ENCODE results near the gene THOC7. TPM values are rescaled to one million over a fixed set of nuclear protein-coding genes. Genes with fewer than 3 reads are reported as not detected.

The THOC7 gene
- total RNA-seq, 2 donors from 2014 or later: 15.6 to 89.2 TPM

DNA sequence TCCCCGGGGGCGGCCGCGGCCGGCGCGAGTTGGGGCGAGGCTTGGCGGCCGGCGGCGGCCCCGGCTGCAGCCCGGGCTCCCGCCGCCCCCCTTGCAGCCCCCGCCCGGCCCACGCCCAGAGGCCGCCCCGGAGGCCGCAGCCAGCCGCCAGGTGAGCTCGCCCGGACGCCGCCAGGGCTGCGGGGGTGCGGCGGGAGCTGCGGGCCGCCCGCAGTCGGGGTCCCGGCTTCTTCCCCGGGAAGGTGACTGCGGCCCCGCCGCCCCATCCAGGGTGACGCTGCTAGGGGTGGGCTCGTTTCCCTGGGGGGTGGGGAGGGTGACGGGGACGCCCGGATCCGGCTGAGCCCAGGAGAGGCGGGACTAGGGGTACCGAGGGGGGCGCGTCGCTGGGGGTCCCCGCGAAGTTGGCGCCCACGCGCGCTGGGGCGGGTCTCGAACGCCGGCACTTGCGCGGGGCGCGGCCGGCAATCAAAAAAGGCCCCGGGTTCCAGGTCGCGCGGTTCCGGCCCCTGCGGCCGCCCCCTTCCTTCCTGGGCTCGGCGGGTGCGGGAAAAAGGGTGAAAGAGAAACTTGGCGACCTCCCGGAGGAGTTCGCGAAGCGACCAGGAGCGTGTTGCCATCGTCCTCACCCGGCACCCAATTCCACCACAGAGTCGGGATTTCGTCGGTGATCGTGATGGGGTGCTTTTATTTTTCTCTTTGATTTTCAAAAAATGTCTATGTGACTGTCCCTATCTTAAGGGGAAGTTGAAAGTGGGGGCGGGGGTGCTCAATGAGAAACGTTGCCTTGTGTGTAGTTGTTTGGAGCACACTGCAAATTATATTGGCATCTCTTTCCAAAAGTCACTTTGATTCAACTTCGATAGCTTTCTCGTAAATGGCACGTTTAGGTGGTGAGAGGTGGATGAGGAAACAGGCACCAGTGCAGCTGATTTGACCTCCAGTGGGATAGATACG, 681 bp upstream of the THOC7 start:
- Mint-ChIP-seq H3K36me3 (peaks cover 19 to 42% of the 10 kb centered on the region in 2 donors), H3K9me3 (no peaks in the 10 kb centered on the region), H3K27ac (peak overlapping the region; percentile 89 to 95)
- ATAC-seq (peak; percentile 51 to 54), DNase-seq (ENCODE audit: low spot score in 2 of 2) (peak; percentile 33 to 56)

DNA sequence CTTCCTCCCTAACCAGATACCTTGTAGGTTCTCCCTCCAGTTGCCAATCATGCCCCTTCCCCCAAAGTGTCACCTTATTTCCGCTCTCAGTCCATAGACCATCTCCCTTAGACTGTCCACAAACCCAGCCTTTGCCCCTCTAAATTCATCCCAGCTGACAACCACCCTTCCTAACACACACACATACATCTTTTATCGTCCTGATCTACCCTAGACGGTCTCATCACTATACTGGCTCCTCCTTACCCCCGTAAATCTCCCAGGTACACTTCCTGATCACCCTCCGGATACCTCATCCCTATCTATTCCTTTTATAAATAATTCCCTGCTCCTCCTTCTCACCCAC, 828 bp downstream of the THOC7 start:
- Mint-ChIP-seq H3K36me3 (peaks cover 19 to 42% of the 10 kb centered on the region in 2 donors), H3K9me3 (no peaks in the 10 kb centered on the region), H3K27ac (peak overlapping the region; percentile 95 to 97)
- DNase-seq (ENCODE audit: low spot score in 2 of 2) (no peak), ATAC-seq (peak in 1 of 2 donors; percentile 12)

DNA sequence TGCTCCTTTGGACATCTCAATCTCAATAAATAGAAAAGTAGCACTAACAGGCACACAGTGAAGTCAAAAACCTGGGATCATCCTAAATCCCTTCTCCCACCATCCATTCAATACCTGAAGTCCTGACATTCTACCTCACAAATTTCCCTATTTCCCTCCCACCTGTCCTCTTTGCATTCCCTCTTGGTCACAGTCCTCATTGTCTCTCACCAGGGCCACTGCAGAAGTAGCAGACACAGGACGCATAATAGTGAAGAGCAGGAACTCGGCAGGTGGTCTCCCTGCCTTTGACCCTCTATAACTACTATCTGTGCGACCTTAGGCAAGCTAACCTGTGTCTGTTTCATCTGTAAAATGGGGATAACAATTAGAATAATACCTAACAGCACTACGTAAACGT, 2.3 kb downstream of the THOC7 start:
- Mint-ChIP-seq H3K27ac (no peak overlapping the region), H3K9me3 (no peaks in the 10 kb centered on the region), H3K36me3 (peaks cover 19 to 32% of the 10 kb centered on the region in 2 donors)
- DNase-seq (ENCODE audit: low spot score in 2 of 2) (no peak), ATAC-seq (no peak)

DNA sequence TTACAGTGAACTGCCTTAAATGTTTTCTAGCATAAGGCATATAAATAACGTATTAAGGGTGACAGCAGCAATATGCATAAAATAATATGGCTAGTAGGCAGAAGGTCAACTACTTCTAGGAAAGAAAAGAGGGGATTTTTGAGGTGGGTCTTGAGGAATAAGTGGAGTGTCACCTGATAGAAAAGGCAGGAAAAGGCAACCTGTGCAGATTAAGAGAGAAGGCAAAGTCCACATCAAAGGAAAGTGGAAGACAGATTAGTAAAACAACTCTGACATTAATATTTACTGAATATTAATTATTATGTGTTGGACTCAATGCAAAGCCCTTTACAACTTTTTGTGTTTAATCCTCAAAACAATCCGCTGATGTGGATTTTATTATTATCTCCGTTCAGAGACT, 2.8 kb downstream of the THOC7 start:
- no peak for DNase-seq (ENCODE audit: low spot score in 2 of 2)
- H3K27ac Mint-ChIP-seq: peak overlapping the region in 1 of 2 donors; percentile 53
- no peaks in the 10 kb centered on the region for H3K9me3 Mint-ChIP-seq
- no peak for ATAC-seq
- H3K36me3 Mint-ChIP-seq: peaks cover 19 to 28% of the 10 kb centered on the region in 2 donors

DNA sequence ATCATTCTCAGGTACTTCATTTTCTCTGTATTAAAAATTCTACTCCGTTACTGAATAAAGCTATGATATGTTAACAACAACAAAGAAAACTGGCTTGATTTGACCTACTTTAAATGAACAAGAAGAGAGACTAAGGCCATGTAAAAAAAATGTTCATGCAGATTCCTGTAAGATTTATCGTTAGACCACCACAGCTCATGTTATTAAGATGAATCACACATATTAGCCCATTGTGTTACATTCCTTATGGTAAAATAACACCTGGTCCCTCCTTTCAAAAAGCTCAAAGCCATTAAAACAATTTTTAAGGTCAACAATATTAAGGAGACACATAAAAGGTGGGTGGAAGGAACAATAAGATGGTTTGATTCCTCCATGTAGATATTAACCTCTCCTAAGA, 6.3 kb downstream of the THOC7 start:
- H3K36me3 Mint-ChIP-seq: peaks cover 0 to 6% of the 10 kb centered on the region in 2 donors
- DNase-seq (ENCODE audit: low spot score in 2 of 2): no peak
- H3K9me3 Mint-ChIP-seq: no peaks in the 10 kb centered on the region

DNA sequence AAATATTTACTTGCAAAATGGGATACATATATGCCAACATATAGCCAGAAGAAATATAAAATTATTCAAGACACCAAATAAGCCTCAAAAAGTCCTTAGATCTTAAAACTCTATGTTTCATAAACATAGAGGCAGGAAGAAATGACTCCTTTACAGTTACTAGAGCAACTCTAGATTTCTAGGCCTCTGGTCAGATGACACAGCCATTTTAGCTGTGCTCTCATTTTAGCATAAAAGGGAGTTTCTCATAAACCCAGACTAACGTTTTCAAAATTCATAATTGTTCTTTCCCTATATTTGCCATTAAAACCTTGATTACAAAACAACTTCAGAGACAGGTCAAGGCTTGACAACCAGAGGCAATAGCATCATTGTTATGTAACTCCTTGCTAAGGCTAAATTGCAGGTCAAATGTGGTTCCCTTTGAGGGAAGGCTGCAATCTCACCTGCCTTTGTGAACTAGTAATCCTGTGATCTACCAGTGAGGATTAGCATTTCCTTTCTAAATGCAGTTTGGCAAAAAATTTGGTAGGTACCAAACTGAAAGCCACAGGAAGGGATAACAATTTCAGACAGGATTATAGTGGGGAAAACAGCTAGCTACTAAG, 8.2 kb downstream of the THOC7 start:
- Mint-ChIP-seq H3K9me3 (no peaks in the 10 kb centered on the region), H3K36me3 (peaks cover 0 to 10% of the 10 kb centered on the region in 2 donors), H3K27ac (no peak overlapping the region)
- ATAC-seq (no peak), DNase-seq (ENCODE audit: low spot score in 2 of 2) (no peak)

More for the DNA sequence above, 6.3 kb downstream of the THOC7 start:
- no peak for ATAC-seq
- H3K27ac Mint-ChIP-seq: no peak overlapping the region

DNA sequence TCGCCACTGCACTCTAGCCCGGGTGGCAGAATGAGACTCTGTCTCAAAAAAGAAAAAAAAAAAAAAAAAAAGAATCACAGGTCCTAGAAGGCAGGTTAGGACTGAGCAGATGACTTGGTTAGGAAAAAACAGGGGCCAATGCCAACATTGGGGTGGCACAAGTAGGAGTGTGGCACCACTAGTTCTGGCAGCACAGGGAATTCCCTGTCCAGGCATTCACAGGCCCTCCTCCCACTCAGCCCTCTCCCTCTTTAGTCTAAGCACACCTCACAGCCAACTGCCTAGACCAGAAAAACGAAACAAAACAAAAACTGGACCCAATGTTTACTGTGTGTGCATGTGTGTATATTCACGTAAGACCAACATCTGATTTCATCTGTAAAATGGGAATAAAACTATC, 10.5 kb downstream of the THOC7 start:
- no peak for DNase-seq (ENCODE audit: low spot score in 2 of 2)

DNA sequence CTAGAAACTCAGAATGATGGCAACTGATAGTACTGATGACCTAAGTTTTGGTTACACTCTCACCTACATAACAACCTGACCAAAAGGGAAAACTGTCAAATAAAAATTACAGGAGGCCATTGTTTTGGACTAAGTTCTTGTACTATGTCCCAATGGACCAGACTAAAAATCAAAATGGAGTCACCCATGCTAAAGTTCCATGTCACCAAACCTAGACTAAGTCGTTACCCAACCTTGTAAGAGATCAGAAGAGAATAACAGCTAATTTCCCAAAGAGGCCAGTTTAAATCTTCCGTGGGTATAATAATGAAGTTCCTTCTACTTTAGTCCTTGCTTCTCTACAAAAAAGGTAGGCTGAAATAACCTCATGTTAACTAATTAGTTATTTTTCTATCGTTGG, 12.3 kb downstream of the THOC7 start:
- DNase-seq (ENCODE audit: low spot score in 2 of 2) (no peak), ATAC-seq (no peak)
- H3K27ac Mint-ChIP-seq: no peak overlapping the region
- H3K36me3 Mint-ChIP-seq: peaks cover 0 to 6% of the 10 kb centered on the region in 2 donors
- no peaks in the 10 kb centered on the region for H3K9me3 Mint-ChIP-seq

More for the DNA sequence above, 10.5 kb downstream of the THOC7 start:
- Mint-ChIP-seq H3K36me3 (peaks cover 0 to 6% of the 10 kb centered on the region in 2 donors), H3K9me3 (no peaks in the 10 kb centered on the region), H3K27ac (no peak overlapping the region)
- ATAC-seq: no peak

DNA sequence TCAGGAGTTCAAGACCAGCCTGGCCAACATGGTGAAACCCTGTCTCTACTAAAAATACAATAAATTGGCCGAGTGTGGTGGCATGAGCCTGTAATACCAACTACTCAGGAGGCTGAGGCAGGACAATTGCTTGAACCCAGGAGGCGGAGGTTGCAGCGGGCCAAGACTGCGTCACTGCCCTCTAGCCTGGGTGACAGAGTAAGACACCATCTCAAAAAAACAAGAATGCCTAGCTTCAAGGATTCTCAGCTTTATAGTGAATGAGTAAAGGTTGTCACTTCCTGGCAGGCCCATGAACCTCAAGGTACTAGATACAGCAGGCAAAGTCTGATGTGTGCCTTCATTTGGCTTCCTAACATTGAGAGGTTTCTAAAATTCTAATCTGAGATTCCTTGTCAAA, 14.4 kb downstream of the THOC7 start:
- H3K36me3 Mint-ChIP-seq: peaks cover 4 to 6% of the 10 kb centered on the region in 2 donors
- no peak overlapping the region for H3K27ac Mint-ChIP-seq
- ATAC-seq (no peak), DNase-seq (ENCODE audit: low spot score in 2 of 2) (no peak)
- H3K9me3 Mint-ChIP-seq: no peaks in the 10 kb centered on the region

DNA sequence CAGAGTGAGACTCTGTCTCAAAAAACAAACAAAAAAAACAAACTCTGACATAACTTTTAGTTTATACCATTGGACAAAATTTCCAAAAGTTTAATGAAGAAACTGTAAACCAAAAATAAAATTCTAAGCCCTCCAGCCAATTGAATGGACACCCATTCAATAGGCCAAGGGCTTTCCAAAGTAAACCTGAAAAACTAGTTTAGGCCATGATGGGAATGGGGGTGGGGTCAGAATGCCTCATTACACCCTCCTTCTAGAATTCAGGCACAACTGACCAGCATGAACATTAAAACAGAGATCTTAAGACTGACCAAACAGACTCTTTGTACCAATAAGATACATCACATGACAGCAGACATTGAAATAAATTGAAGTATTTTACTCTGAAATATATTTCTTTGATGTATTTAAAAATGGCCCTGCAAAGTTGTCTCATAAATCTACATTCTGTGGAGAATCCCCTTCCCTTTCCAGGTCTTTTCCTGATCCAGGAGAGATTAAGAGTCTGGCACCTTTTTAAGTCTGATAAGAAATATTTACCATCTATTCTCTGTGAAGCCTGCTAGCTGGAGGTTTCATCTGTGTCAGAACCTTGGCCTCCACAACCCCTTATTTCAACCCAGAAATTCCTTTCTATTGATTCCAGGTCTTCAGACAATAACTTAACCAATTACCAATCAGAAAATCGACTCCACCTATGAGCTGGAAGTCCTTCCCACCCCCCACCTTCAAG, 15.7 kb downstream of the THOC7 start:
- ATAC-seq: no peak
- H3K36me3 Mint-ChIP-seq: peaks cover 4 to 6% of the 10 kb centered on the region in 2 donors

DNA sequence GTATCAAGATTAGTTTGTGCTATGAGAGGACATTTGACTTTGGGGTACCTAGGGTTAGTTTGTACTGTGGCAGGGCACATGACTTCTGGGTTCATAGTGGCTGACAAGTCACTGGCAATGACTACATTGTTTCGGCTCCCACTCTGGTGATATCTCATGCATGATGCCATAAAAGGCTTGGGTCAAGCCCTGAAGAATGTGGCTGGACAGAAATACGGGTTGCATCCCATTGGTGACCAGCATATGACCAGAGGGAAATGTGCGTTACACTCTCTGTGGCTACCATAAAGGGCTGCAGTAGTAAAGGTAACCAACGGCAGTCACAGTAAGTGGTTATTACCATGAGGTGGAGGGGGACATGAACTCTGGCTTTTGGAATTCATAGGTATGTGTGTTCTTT, 18.4 kb downstream of the THOC7 start:
- ATAC-seq (no peak), DNase-seq (ENCODE audit: low spot score in 2 of 2) (no peak)
- Mint-ChIP-seq H3K27ac (peak overlapping the region in 1 of 2 donors; percentile 37), H3K9me3 (no peaks in the 10 kb centered on the region), H3K36me3 (peaks cover 0 to 9% of the 10 kb centered on the region in 2 donors)

More for the DNA sequence above, 15.7 kb downstream of the THOC7 start:
- H3K9me3 Mint-ChIP-seq: no peaks in the 10 kb centered on the region
- no peak overlapping the region for H3K27ac Mint-ChIP-seq
- no peak for DNase-seq (ENCODE audit: low spot score in 2 of 2)

DNA sequence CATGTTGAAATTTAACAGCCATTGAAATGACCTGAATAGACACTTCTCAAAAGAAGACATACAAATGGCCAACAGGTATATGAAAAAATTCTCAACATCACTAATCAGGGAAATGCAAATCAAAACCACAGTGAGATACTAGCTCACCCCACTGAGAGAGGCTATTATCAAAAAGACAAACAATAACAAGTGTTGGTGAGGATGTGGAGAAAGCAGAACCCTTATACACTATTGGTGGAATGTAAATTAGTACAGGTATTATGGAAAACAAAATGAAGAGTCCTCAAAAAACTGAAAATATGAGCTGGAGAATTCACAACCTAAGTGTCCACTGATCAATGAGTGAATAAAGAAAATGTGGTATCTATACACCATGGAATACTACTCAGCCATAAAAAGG, 21.5 kb downstream of the THOC7 start:
- H3K27ac Mint-ChIP-seq: peak overlapping the region in 1 of 2 donors; percentile 65
- DNase-seq (ENCODE audit: low spot score in 2 of 2) (no peak), ATAC-seq (no peak)
- H3K9me3 Mint-ChIP-seq: no peaks in the 10 kb centered on the region
- peaks cover 8 to 9% of the 10 kb centered on the region in 2 donors for H3K36me3 Mint-ChIP-seq

DNA sequence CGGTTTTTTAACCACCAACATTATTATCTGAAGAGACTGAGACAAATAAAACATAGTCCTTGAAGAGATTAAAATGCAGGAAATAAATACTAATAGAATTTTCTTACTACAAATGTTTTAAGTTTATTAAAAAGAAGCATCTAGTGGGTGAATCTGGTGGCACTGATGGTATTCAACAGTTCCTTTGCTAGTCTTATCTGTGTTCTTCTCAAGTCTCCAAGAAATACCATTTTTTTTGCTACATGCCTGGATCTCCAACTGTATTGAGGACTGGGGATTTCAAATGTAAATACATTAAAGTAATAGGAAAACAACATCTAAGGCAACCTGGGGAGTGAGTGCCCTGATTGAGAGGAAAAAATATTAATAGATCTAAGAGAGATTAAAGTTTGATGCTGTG, 21.9 kb downstream of the THOC7 start:
- Mint-ChIP-seq H3K36me3 (peaks cover 8 to 9% of the 10 kb centered on the region in 2 donors), H3K27ac (peak overlapping the region in 1 of 2 donors; percentile 17), H3K9me3 (no peaks in the 10 kb centered on the region)
- ATAC-seq (no peak), DNase-seq (ENCODE audit: low spot score in 2 of 2) (no peak)

DNA sequence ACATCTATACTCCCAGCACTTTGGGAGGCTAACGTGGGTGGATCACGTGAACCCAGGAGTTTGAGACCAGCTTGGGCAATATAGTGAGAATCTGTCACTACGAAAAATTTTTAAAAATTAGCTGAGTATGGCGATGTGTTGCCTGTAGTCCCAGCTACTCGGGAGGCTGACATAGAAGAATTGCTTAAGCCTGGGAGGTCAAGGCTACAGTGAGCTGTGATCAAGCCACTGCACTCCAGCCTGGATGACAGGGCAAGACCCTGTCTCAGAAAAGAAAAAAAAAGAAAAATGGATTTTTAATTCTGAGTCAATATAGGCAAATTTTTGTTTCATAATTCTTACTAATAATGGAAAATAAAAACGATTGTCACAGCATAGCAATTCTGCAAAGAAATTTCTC, 31.2 kb downstream of the THOC7 start:
- no peak overlapping the region for H3K27ac Mint-ChIP-seq
- ATAC-seq (no peak), DNase-seq (ENCODE audit: low spot score in 2 of 2) (no peak)
- H3K36me3 Mint-ChIP-seq: no peaks in the 10 kb centered on the region
- no peaks in the 10 kb centered on the region for H3K9me3 Mint-ChIP-seq

DNA sequence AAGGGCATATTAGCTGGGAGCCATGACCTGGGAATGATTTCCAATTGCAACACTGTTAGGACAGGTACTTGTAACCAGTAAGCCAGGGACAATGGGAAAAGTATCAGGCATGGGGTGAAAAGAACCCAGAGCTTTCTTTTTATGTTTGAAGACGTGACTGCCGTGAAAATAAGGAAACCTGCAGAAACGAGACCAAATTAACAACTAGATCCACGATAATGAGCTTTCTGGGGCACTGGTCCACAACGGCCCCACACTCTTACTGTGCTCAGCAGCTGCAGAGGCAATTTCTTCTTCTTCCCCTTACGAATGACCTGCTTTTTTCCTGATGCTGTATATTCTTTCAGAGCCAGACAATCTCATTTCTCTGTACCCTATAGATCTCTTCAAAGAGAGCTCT, 33.1 kb downstream of the THOC7 start:
- ATAC-seq: no peak
- Mint-ChIP-seq H3K27ac (no peak overlapping the region), H3K36me3 (no peaks in the 10 kb centered on the region), H3K9me3 (no peaks in the 10 kb centered on the region)
- no peak for DNase-seq (ENCODE audit: low spot score in 2 of 2)

DNA sequence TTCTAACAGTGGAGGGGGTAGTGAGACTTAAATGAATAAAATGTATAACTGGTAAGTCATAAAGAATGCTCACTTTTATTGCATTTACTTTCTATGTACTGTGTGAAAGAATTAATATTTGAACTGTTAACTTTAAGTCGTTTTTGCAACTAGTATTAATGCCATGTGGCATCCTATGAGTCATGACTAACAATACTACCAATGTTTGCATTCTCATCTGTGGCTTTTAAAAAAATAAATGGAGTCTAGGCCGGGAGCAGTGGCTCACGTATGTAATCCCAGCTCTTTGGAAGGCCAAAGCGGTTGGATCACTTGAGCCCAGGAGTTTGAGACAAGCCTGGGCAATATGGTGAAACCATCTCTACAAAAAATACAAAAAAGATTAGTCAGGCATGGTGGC, 39.3 kb downstream of the THOC7 start:
- no peak for ATAC-seq
- no peak for DNase-seq (ENCODE audit: low spot score in 2 of 2)
- H3K9me3 Mint-ChIP-seq: no peaks in the 10 kb centered on the region
- no peak overlapping the region for H3K27ac Mint-ChIP-seq
- H3K36me3 Mint-ChIP-seq: no peaks in the 10 kb centered on the region

DNA sequence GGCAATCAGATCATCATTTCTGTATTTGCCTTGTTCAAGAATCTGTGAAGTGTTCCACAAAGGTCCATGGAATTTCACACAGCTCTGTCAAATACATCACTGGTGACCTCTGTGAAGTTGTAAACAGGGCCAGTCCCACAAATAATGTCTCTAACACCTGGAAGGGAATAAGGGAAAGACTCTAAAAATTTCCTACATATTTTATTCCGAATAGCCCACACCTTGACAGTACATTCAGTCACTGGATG, 44.5 kb downstream of the THOC7 start, which contains the start of gene C3orf49:
TSS of gene C3orf49 (plus strand) at position 149 of the 248 bp plus-strand sequence. CDS start 173 bp downstream, outside the sequence.
- Mint-ChIP-seq H3K9me3 (no peaks in the 10 kb centered on the region), H3K36me3 (no peaks in the 10 kb centered on the region), H3K27ac (no peak within 1 kb of the TSS)
- no peak for ATAC-seq
- no peak for DNase-seq (ENCODE audit: low spot score in 2 of 2)
